ENCODE results near the gene SNTG2. TPM values are rescaled to one million over a fixed set of nuclear protein-coding genes. Genes with fewer than 3 reads are reported as not detected.
"Not testable (repeated sequence)": the region's sequence is repeated elsewhere in the genome, so short reads cannot be mapped to it uniquely, and the experiment has no call there.

The SNTG2 gene
- total RNA-seq, 1 donor, result 0.09 TPM

DNA sequence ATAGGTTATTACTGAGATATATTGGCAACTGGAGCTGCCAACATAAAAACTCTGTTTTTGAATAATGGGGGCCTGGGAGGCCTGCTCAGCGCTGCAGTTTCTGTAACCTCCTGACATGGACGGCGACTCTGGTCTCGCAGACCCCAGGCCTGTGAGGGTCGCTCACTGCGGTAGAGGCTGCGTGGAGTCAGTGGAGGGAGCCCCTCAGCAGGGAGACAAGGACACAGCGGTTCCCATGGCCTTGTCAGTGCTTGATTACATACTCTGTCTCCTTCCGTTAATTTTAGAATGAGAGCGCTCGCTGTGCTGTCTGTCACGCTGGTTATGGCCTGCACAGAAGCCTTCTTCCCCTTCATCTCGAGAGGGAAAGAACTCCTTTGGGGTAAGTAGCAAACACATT lies 463.5 kb downstream of the SNTG2 start:
- DNase-seq (ENCODE audit: low read depth), result no peak
- no peak for TF ChIP-seq CTCF (IDR thresholded peaks at IDR 0.05; ENCODE audit: insufficient read depth, low read length)

DNA sequence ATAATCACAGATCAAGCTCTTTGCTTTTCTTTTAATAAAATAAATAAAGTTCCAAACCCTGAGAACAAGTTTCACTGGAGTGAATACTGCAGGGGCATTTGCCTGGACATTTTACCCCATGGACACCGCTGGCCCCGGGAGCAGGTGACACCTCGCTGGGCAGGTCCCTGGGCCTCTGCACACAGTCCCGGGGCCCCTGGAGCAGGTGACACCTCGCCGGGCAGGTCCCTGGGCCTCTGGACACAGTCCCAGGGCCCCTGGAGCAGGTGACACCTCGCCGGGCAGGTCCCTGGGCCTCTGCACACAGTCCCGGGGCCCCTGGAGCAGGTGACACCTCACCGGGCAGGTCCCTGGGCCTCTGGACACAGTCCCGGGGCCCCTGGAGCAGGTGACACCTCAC lies 464.3 kb downstream of the SNTG2 start:
- not testable (repeated sequence) for H3K4me3 ChIP-seq (ENCODE audit: low read depth, low read length); DNase-seq (ENCODE audit: low read depth)

More for the DNA sequence above, 463.5 kb downstream of the SNTG2 start:
- no peak overlapping the region for H3K4me3 ChIP-seq (ENCODE audit: low read depth, low read length)

DNA sequence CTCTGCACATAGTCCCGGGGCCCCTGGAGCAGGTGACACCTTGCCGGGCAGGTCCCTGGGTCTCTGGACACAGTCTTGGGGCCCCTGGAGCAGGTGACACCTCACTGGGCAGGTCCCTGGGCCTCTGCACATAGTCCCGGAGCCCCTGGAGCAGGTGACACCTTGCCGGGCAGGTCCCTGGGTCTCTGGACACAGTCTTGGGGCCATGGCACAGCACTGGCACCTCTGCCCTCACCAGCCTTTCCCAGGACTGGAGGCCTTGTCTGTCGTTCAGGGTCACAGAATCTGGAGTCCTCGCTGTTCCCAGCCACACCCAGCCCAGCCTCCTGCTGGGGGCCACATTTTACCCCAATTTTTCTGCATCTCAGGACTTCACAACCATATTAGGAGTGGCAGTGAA lies 464.9 kb downstream of the SNTG2 start:
- no peak overlapping the region for H3K4me3 ChIP-seq (ENCODE audit: low read depth, low read length)
- no peak for DNase-seq (ENCODE audit: low read depth)
- no peak for TF ChIP-seq CTCF (IDR thresholded peaks at IDR 0.05; ENCODE audit: insufficient read depth, low read length)
